IPS DF 4.7 (cell line): Measurements from ENCODE around the gene EIF3A.
"Not testable (repeated sequence)": the region's sequence is repeated elsewhere in the genome, so short reads cannot be mapped to it uniquely, and the experiment has no call there.

Experiments used
- DNase-seq: peaks from one replicate; pipeline ENCODE4 v3.0.0-alpha.2; 2013; ENCODE audit warnings: low spot score; ENCODE audit errors: extremely low read depth

The EIF3A gene

GRCh38 chr10:119100434-119101238 lies 20.0 kb upstream of the EIF3A start:
- no peak for DNase-seq

GRCh38 chr10:119098576-119098975 lies 18.0 kb upstream of the EIF3A start:
- no peak for DNase-seq

GRCh38 chr10:119096641-119097415 lies 16.2 kb upstream of the EIF3A start:
- not testable (repeated sequence) for DNase-seq

- no peak for DNase-seq
Observed at GRCh38 chr10:119095640-119096039, 15.0 kb upstream of the EIF3A start.

- DNase-seq: no peak
Observed at GRCh38 chr10:119090968-119091367, 10.4 kb upstream of the EIF3A start.

- no peak for DNase-seq
Observed at GRCh38 chr10:119090026-119090795, 9.6 kb upstream of the EIF3A start.

GRCh38 chr10:119087271-119087882 lies 6.8 kb upstream of the EIF3A start:
- DNase-seq: no peak

GRCh38 chr10:119084896-119085295 lies 4.3 kb upstream of the EIF3A start:
- no peak for DNase-seq

DNA sequence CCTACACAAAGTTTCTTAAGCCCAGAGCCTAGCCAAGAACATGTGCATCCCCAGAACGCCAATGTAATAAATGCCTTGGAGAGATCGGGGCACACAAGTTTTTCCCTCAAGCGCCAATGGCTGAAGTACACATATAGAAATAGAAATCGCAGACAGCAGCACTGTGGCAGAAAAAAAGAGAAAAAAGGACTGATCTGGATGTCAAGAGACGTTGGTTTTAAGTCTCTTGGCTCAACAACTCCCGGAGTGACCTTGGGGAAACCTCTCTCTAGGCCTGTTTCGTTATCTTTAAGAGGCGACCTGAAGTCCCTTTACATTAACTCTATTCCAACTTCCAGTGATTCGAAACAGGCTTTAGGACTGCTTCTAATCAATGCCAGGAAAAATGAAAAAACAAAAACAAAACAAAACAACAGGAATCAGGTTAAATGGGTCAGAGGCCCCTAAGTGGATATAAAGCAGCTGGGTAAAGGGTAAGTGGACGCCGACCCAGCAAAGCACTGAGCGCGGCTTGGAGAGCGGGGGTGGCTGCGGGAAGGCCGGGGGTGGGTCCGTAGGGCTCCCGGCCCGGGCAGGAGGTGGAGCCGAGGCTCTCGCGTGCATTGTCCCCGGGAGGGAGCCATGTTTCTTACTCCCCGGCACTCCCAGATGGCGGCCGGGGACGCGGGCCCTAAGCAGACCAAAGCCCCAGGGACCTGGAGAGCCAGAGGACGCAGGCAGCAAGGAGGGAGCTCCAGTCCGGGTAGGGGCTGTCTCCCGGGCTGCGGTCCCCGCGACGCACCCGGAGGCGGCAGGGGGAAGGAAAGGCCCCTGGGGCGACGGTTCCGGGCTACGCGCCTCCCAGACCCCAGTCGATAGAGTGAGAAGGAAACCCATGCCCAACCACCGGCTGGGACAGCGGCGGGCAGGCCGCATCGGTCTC lies 757 bp downstream of the EIF3A start:
- DNase-seq: no peak

- DNase-seq: no peak
Observed at GRCh38 chr10:119078422-119079179, 2.0 kb downstream of the EIF3A start.

- DNase-seq: no peak
Observed at GRCh38 chr10:119073584-119073983, 7.0 kb downstream of the EIF3A start.

GRCh38 chr10:119070395-119071165 lies 10.0 kb downstream of the EIF3A start:
- no peak for DNase-seq

DNA sequence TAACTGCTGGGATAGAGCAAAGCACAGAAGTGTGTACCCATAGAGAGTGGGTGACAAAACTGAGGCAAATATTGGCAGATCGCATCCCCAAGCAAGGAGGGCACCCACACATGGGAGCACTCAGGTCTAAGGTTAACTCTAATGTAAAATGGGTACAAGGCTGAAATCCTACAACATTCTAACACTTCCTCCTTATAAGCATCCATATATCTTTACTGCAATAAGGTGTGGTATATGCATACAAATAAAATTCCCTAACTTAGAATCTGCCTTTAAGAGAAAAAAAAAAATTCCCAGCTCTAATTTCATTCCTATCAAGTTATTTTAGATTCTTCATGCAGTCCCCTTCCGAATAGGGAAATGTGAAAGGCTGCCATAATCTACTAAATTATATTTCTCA lies 18.7 kb downstream of the EIF3A start:
- DNase-seq: no peak

DNA sequence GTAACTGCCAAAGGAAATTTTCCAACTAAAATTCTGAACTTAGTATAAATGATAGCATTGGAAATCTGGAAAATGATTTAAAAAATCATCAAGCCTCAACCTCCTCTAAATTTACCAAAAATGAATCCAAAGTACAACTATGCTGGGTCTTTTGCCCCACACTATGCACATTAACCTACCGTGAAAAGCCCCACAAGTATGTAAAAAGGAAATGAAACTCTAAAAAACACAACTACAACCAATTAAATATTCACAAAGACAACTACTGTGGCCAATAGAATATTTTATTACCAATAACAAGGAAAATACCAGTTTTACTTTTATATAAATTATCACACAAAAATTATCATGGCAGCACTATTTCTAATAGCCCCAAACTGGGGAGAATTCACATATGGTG lies 19.3 kb downstream of the EIF3A start:
- DNase-seq: no peak

- no peak for DNase-seq
Observed at GRCh38 chr10:119060107-119060506, 20.5 kb downstream of the EIF3A start.

DNA sequence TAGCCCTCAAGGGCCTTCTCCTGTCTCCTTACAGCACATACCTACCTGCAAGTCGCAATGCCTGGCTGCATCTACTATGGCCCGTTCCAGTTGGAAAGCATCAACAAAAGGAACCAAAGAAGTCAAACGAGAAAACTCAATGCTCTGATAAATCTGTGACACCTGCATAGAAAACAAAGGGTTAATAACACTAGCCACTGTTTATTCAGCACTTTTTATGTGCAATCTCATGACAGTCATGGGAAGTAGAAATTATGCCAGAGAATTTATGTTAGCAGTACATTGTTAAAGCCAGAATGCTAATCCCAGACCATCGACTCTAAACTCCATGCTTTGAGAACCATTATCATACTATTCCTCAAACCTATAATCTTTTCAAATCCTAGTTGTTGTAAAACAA lies 21.1 kb downstream of the EIF3A start:
- DNase-seq: no peak

- DNase-seq: no peak
Observed at GRCh38 chr10:119058010-119058409, 22.6 kb downstream of the EIF3A start.

- no peak for DNase-seq
Observed at GRCh38 chr10:119055472-119055871, 25.1 kb downstream of the EIF3A start.

DNA sequence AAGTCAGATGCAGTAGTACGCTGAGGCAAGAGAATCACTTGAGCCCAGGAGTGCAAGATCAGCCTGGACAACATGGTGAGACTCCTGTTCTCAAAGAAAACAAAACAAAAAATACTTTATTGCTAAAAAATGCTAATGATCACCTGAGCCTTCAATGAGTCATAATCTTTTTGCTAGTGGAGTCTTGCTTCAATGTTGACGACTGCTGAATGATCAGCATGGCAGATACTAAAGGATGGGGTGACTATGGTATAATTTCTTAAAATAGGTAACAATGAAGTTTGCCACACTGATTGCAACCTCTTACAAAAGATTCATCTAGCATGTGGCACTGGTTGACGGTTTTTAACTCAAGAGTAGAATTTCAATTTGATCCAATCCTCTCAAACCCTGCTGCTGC lies 28.8 kb downstream of the EIF3A start:
- no peak for DNase-seq
